Measurements from ENCODE around the gene P3H4.

Gene P3H4

GRCh38 chr17:41814195-41814594 lies 2.4 kb upstream of the P3H4 start:
- no peak for FAIRE-seq
- no peak for DNase-seq (ENCODE audit: insufficient read length)
- TF ChIP-seq TAF1 (IDR thresholded peaks at IDR 0.05; ENCODE audit: borderline replicate concordance, low read depth, low read length) (no peak), POLR2A (IDR thresholded peaks at IDR 0.05; ENCODE audit: low read depth, low read length) (no peak)

GRCh38 chr17:41813699-41814124 lies 2.0 kb upstream of the P3H4 start:
- FAIRE-seq, result no peak
- no peak for TF ChIP-seq POLR2A (IDR thresholded peaks at IDR 0.05; ENCODE audit: low read depth, low read length)
- no peak for TF ChIP-seq TAF1 (IDR thresholded peaks at IDR 0.05; ENCODE audit: borderline replicate concordance, low read depth, low read length)
- TF ChIP-seq POLR2AphosphoS5 (IDR thresholded peaks at IDR 0.05; ENCODE audit: low read depth, low read length), result no peak
- DNase-seq (ENCODE audit: insufficient read length), result no peak

- no peak for TF ChIP-seq POLR2A (IDR thresholded peaks at IDR 0.05; ENCODE audit: low read depth, low read length)
- TF ChIP-seq POLR2AphosphoS5 (IDR thresholded peaks at IDR 0.05; ENCODE audit: low read depth, low read length), result no peak
- TF ChIP-seq TAF1 (IDR thresholded peaks at IDR 0.05; ENCODE audit: borderline replicate concordance, low read depth, low read length), result no peak
- FAIRE-seq, result no peak
- no peak for DNase-seq (ENCODE audit: insufficient read length)
Observed at GRCh38 chr17:41813152-41813680, 1.5 kb upstream of the P3H4 start.

GRCh38 chr17:41812381-41813151 lies 817 bp upstream of the P3H4 start, which contains the start of gene FKBP10:
FKBP10 (plus strand) TSS chr17:41813004; CDS start chr17:41813035, 31 bp downstream.
- no peak for TF ChIP-seq POLR2AphosphoS5 (IDR thresholded peaks at IDR 0.05; ENCODE audit: low read depth, low read length)
- no peak for TF ChIP-seq TAF1 (IDR thresholded peaks at IDR 0.05; ENCODE audit: borderline replicate concordance, low read depth, low read length)
- FAIRE-seq (no peak), DNase-seq (ENCODE audit: insufficient read length) (no peak)

GRCh38 chr17:41810659-41811548 lies 845 bp downstream of the P3H4 start:
- DNase-seq (ENCODE audit: insufficient read length) (no peak), FAIRE-seq (no peak)
- TF ChIP-seq TAF1 (IDR thresholded peaks at IDR 0.05; ENCODE audit: borderline replicate concordance, low read depth, low read length) (no peak), POLR2AphosphoS5 (IDR thresholded peaks at IDR 0.05; ENCODE audit: low read depth, low read length) (no peak), POLR2A (IDR thresholded peaks at IDR 0.05; ENCODE audit: low read depth, low read length) (no peak)

GRCh38 chr17:41806685-41807445 lies 4.9 kb downstream of the P3H4 start:
- FAIRE-seq (no peak), DNase-seq (ENCODE audit: insufficient read length) (no peak)
- TF ChIP-seq POLR2A (IDR thresholded peaks at IDR 0.05; ENCODE audit: low read depth, low read length) (no peak), POLR2AphosphoS5 (IDR thresholded peaks at IDR 0.05; ENCODE audit: low read depth, low read length) (no peak), TAF1 (IDR thresholded peaks at IDR 0.05; ENCODE audit: borderline replicate concordance, low read depth, low read length) (no peak)

- TF ChIP-seq POLR2A (IDR thresholded peaks at IDR 0.05; ENCODE audit: low read depth, low read length) (no peak), POLR2AphosphoS5 (IDR thresholded peaks at IDR 0.05; ENCODE audit: low read depth, low read length) (no peak), TAF1 (IDR thresholded peaks at IDR 0.05; ENCODE audit: borderline replicate concordance, low read depth, low read length) (no peak)
- DNase-seq (ENCODE audit: insufficient read length) (no peak), FAIRE-seq (no peak)
Observed at GRCh38 chr17:41803049-41804020, 8.4 kb downstream of the P3H4 start.

GRCh38 chr17:41801374-41802271 lies 10.1 kb downstream of the P3H4 start:
- peak; percentile 93 for FAIRE-seq
- DNase-seq (ENCODE audit: insufficient read length), result peak; percentile 86
- TF ChIP-seq POLR2A (IDR thresholded peaks at IDR 0.05; ENCODE audit: low read depth, low read length) (no peak), TAF1 (IDR thresholded peaks at IDR 0.05; ENCODE audit: borderline replicate concordance, low read depth, low read length) (no peak), POLR2AphosphoS5 (IDR thresholded peaks at IDR 0.05; ENCODE audit: low read depth, low read length) (no peak)

GRCh38 chr17:41800601-41801373 lies 11.0 kb downstream of the P3H4 start:
- no peak for TF ChIP-seq TAF1 (IDR thresholded peaks at IDR 0.05; ENCODE audit: borderline replicate concordance, low read depth, low read length)
- no peak for TF ChIP-seq POLR2A (IDR thresholded peaks at IDR 0.05; ENCODE audit: low read depth, low read length)
- no peak for TF ChIP-seq POLR2AphosphoS5 (IDR thresholded peaks at IDR 0.05; ENCODE audit: low read depth, low read length)
- FAIRE-seq, result no peak

More at GRCh38 chr17:41800601-41801373, 11.0 kb downstream of the P3H4 start:
- no peak for DNase-seq (ENCODE audit: insufficient read length)

Data from GM12892 (cell line).